LNCaP clone FGC (cell line): ENCODE measurements around the gene PPP3R1.

Source experiments
- DNase-seq: peaks from one replicate; pipeline ENCODE4 v3.0.0-alpha.2; 2011; ENCODE audit warnings: low read depth
- H3K4me3 ChIP-seq: 2 replicates; pipeline ENCODE4 v1.5.1; 2011; ENCODE audit warnings: mild to moderate bottlenecking, low read depth, low read length, control low read depth
- TF ChIP-seq, protein P1 (sequence below): IDR thresholded peaks from 2 replicates; pipeline ENCODE4 v1.5.1; 2012; ENCODE audit warnings: mild to moderate bottlenecking; ENCODE audit not compliant: control insufficient read depth, insufficient read depth; ENCODE audit errors: extremely low read depth

The PPP3R1 gene

DNA sequence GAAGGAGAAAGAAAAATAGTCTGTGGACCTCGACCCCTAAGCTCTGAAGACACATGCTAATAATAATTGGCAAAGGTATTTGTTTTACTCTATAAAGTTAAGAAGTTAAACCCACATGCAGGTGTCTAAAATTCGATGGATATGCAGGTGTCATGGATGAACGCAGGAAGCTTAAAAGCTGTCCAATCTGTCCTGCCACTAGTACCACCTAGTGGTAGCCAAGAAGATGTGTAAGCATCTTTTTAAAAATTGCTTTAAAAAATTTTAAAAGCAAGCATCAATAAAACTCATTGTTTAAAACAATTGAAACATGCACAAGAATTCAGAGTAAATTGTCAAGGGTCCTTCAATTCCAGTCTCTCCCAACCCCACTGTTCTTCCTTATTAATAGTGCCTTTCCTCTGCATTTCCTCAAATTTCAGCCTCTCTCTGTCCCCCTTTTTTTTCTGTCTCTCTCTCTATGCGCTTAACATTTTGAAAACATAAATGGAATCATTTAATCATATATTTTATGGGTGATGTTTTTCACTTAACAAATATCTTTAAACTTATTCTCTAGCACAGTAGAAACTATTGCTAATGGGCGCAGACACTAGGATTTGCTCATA is 30.6 kb upstream of the PPP3R1 start:
- H3K4me3 ChIP-seq: no peak overlapping the region
- DNase-seq: no peak
- TF ChIP-seq, protein P1, sequence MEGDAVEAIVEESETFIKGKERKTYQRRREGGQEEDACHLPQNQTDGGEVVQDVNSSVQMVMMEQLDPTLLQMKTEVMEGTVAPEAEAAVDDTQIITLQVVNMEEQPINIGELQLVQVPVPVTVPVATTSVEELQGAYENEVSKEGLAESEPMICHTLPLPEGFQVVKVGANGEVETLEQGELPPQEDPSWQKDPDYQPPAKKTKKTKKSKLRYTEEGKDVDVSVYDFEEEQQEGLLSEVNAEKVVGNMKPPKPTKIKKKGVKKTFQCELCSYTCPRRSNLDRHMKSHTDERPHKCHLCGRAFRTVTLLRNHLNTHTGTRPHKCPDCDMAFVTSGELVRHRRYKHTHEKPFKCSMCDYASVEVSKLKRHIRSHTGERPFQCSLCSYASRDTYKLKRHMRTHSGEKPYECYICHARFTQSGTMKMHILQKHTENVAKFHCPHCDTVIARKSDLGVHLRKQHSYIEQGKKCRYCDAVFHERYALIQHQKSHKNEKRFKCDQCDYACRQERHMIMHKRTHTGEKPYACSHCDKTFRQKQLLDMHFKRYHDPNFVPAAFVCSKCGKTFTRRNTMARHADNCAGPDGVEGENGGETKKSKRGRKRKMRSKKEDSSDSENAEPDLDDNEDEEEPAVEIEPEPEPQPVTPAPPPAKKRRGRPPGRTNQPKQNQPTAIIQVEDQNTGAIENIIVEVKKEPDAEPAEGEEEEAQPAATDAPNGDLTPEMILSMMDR: peak; percentile 46

DNA sequence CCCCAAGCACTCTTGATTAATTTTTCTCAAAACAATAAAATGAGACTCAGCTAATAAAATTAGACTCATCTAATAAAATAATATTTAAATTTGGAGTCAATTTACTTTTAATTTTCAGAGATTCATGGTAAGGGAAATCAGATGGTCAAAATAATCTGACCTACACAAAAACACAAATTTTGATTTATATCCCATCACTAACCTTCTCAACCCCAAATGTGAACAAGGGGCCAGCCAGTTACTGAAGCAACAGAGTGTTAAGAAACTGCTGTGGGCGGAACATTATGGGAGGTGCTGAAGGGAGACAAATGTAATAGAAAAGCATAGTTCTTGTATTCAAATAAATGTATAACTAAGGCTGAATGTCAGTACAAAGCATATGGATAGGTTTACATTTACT is 28.5 kb upstream of the PPP3R1 start:
- no peak for DNase-seq
- H3K4me3 ChIP-seq: no peak overlapping the region
- TF ChIP-seq, protein P1: no peak

DNA sequence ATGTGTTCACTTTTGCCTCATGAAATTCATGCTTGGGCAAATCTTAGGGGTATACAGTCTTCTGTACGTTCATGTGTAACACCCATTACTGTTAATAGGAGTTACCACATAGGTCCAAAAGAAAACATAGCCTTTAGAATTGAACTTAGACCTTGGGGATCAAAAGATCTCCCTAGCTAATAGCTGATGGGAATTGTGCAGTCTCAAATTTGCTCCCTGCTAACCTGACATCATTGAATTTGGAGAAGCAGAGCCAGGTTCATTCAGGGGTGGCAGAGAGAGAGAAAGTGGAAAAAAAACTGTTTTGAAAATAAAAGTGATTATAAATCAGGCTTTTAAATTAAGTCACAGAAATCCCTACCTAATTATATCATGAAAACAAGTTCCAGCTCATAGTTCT is 28.0 kb upstream of the PPP3R1 start:
- no peak overlapping the region for H3K4me3 ChIP-seq
- TF ChIP-seq, protein P1: no peak
- DNase-seq: no peak

DNA sequence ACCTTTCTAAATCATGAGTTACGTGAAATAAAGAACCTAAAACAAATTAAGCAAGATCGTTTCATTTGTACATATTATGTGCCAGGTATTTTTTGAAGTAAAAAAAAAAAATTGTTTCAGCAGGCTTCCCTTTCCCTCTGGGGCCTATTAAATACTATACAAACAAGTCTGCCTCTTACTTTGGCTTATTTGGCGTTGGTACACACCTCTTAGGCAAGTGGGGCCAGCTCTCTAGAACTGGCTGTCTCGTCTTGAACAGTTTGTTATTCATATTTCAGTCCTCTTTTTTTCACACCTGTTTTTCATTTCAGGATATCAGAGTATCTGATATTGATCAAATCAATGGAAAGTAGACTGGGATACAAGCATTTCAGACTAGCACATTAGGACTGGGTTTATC is 27.4 kb upstream of the PPP3R1 start:
- 0 out of 2 replicates have a peak overlapping the region, but pooled peaks have one; percentile 5 for H3K4me3 ChIP-seq
- TF ChIP-seq, protein P1: no peak
- peak; percentile 61 for DNase-seq

DNA sequence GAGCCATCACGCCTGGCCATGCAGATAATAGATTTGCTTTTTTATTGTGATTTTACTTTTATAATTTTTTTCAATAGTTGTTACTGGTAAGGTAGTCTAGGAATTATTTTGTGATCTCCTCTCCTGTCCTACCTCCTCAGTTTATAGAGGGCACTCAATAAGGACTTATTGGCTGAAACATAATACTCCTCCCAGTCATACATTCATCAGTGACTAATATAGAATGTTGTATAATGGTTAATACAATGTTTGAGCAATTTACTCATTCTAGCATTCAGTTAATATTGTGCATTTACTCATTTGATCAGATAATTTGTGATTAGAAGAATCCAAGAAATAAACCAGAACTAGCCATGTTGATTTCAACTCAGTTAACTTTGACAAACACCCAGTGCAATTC is 25.8 kb upstream of the PPP3R1 start:
- DNase-seq: no peak
- TF ChIP-seq, protein P1: no peak
- no peak overlapping the region for H3K4me3 ChIP-seq

DNA sequence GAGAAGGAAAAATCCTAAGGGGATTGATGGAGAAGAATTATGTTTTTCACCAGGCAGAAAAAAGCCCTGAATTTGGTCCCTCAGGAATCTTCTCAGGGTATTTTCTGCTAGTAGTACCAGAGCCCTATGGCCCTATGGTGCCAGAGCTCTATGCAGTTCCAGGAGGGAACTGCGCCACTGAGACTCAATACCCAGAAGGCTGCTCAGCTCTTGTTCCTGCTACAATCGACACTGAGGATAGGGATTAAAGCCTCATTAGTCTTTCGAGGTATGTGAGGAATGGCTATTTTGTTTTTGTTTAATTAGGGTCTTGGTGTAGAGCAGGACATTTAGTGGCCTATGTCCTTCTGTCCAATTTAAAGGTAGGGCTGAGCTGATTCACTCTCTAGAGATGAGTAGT is 21.7 kb upstream of the PPP3R1 start:
- no peak for DNase-seq
- no peak overlapping the region for H3K4me3 ChIP-seq
- TF ChIP-seq, protein P1: no peak
